PC-3 (cell line): Measurements from ENCODE around the gene ZNF3.

Experiments used
- EZH2 ChIP-seq: fragments of 300-600 bp; sonication (generic); IDR thresholded peaks from one replicate; pipeline ENCODE4 v1.6.1; 2017; ENCODE audit warnings: antibody characterized with exemption, mild to moderate bottlenecking, low read length; ENCODE audit not compliant: unreplicated experiment
- EZH2phosphoT487 ChIP-seq: fragments of 300-600 bp; sonication (generic); IDR thresholded peaks from 2 replicates; pipeline ENCODE4 v1.6.1; 2018; ENCODE audit warnings: mild to moderate bottlenecking, antibody characterized with exemption, low read length, borderline replicate concordance
- TF ChIP-seq, protein P1 (sequence below): fragments of 300-600 bp; sonication (generic); conservative IDR thresholded peaks from 2 replicates; pipeline ENCODE4 v1.5.1; 2017; ENCODE audit warnings: antibody characterized with exemption, low read depth, mild to moderate bottlenecking, low read length

DNA sequence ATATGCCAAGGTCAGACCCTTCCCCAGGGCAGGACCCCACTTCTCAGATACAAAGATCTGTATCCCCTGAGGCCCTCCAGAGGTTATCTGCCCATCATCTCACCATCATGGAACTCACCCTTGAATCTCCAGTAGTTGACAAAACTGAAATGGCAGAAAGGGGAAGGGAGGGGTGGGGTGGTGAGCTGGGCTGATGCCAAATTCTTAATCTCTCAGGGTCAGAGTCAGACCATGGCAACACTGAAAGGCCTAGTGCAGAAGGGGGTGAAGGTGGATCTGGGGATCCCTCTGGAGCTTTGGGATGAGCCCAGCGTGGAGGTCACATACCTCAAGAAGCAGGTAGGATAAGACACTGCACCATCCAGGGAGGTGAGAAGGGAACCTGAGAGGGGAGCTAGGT, 41.0 kb upstream of the ZNF3 start:
- no peak for TF ChIP-seq EZH2
- TF ChIP-seq, protein P1, sequence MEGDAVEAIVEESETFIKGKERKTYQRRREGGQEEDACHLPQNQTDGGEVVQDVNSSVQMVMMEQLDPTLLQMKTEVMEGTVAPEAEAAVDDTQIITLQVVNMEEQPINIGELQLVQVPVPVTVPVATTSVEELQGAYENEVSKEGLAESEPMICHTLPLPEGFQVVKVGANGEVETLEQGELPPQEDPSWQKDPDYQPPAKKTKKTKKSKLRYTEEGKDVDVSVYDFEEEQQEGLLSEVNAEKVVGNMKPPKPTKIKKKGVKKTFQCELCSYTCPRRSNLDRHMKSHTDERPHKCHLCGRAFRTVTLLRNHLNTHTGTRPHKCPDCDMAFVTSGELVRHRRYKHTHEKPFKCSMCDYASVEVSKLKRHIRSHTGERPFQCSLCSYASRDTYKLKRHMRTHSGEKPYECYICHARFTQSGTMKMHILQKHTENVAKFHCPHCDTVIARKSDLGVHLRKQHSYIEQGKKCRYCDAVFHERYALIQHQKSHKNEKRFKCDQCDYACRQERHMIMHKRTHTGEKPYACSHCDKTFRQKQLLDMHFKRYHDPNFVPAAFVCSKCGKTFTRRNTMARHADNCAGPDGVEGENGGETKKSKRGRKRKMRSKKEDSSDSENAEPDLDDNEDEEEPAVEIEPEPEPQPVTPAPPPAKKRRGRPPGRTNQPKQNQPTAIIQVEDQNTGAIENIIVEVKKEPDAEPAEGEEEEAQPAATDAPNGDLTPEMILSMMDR, result no peak
- no peak for TF ChIP-seq EZH2phosphoT487
